Lung (tissue), 12 donors: Measurements from ENCODE around the gene PCDHGC5. TPM values are rescaled to one million over a fixed set of nuclear protein-coding genes. Genes with fewer than 3 reads are reported as not detected.

Source experiments
- ATAC-seq: fragments of 200-7000 bp; cut with Tn5 transposase; one replicate; pipeline ENCODE4 v1.9.1; 2020; ENCODE audit warnings: moderate number of reproducible peaks; ENCODE audit not compliant: insufficient read depth, low FRiP score
- DNase-seq, 3 donors: peaks; one replicate each; pipeline ENCODE4 v3.0.0-alpha.2; 2013 to 2017
- H3K27ac ChIP-seq, 2 donors: one replicate each; pipeline ENCODE4 v1.5.1; 2013; ENCODE audit warnings: mild to moderate bottlenecking in 2 of 2, moderate library complexity in 2 of 2, control low read depth in 1 of 2, inconsistent platforms in 1 of 2, low read depth in 1 of 2, low read length in 1 of 2
- H3K27me3 ChIP-seq, 3 donors: one replicate each; pipeline ENCODE4 v1.5.1; 2013; ENCODE audit warnings: low read length in 2 of 3; ENCODE audit not compliant: control insufficient read depth in 3 of 3, insufficient read depth in 3 of 3
- H3K36me3 ChIP-seq, 4 donors: one replicate each; pipeline ENCODE4 v1.5.1; 2013; ENCODE audit warnings: low read length in 4 of 4, mild to moderate bottlenecking in 1 of 4, moderate library complexity in 1 of 4; ENCODE audit not compliant: control insufficient read depth in 4 of 4, insufficient read depth in 4 of 4
- H3K4me1 ChIP-seq, 5 donors: one replicate each; pipeline ENCODE4 v1.5.1; 2013; ENCODE audit warnings: low read length in 5 of 5, mild to moderate bottlenecking in 2 of 5, moderate library complexity in 1 of 5; ENCODE audit not compliant: control insufficient read depth in 5 of 5, insufficient read depth in 5 of 5
- H3K4me3 ChIP-seq: one replicate; pipeline ENCODE4 v1.5.1; 2013; ENCODE audit warnings: mild to moderate bottlenecking, control low read depth, moderate library complexity
- H3K9ac ChIP-seq, 2 donors: one replicate each; pipeline ENCODE4 v1.5.1; 2013; ENCODE audit warnings: low read length in 2 of 2, control low read depth in 1 of 2; ENCODE audit not compliant: insufficient read depth in 1 of 2
- H3K9me3 ChIP-seq, 4 donors: one replicate each; pipeline ENCODE4 v1.5.1; 2013; ENCODE audit warnings: low read length in 3 of 4, mild to moderate bottlenecking in 1 of 4, moderate library complexity in 1 of 4; ENCODE audit not compliant: control insufficient read depth in 4 of 4, insufficient read depth in 3 of 4
- WGBS, 2 donors: extraction: QIAGEN DNeasy Blood & Tissue Kit; methylation state at CpG; one replicate each; pipeline ENCODE4 v1.1.7; 2013; 5-methylcytosine and 5-hydroxymethylcytosine counted together
- polyA plus RNA-seq, 2 donors: library from polyadenylated mRNA; stranded (reverse); fragments of 200-250 nt; gene quantifications; one replicate each; pipeline ENCODE4 v1.2.1, GENCODE V29; 2013
- total RNA-seq, 2 donors: library from RNA; depleted of rRNA in 1 of 2; stranded (reverse); fragments of >200 nt in 1 of 2; gene quantifications; one replicate each; pipeline ENCODE4 v1.2.1, GENCODE V29; 2014 to 2021
- TF ChIP-seq, protein P1 (sequence below): IDR thresholded peaks from 2 replicates; pipeline ENCODE4 v1.5.1; 2012; ENCODE audit warnings: mild to moderate bottlenecking; ENCODE audit errors: control extremely low read depth, extremely low read depth
- donor health status: control.
- donor health status: control.
- donor health status: Bipolar disorder and iron deficiency.
- donor health status: healthy.
- donor health status: DM: yes; HTN: yes; CAD: no.

Gene PCDHGC5
- total and polyA plus RNA-seq, 4 donors: 0.14 to 5.1 (median 1.5) TPM

DNA sequence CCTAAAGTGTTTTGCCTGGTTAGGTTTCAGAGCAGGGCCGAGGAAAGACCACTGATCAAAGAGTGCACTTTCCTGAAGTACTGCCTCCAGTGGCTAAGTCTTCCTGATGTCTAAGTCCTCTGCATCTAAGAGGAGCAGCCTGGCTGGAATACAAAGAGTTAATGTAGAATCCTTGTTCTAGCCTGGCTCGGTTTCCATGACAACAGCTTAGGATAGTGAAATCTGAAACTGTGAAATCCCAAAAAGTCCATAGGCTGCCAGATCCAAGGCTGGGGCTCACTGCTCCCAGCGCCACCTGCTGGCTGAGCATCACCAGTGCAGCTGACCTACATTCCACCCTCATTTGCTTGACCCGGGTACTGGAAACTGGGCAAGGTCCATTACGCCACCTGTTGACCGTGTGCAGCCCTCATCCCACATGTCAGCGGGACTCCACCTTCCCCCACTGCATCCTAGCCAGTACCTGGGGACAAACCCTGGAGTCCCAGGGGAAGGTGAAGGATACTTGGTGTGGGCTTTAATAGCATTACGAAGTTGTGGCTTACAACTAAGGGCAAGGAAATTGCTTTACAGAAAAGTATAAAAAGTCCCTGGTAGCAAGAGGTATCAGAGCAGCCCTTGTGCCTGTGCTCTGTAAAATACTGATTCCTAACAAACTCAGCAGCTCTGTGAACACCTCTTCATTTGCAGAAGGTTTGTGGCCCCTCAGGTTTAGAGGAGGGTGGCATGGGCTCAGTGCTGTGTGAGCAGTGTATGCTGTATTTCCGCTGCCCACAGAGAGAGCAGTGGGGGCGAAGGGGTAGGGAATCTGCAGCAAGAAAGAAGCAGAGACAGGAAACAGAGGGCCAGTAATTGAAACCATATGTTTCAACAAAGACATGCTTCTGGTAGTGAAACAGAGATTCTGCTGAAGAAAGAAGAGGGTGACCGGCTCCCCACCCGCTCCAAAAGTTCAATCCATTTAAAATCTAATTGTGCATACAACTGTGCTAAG, 36.0 kb downstream of the PCDHGC5 start:
- peak; percentile 95 to 99 (median 99) for DNase-seq
- TF ChIP-seq, protein P1, sequence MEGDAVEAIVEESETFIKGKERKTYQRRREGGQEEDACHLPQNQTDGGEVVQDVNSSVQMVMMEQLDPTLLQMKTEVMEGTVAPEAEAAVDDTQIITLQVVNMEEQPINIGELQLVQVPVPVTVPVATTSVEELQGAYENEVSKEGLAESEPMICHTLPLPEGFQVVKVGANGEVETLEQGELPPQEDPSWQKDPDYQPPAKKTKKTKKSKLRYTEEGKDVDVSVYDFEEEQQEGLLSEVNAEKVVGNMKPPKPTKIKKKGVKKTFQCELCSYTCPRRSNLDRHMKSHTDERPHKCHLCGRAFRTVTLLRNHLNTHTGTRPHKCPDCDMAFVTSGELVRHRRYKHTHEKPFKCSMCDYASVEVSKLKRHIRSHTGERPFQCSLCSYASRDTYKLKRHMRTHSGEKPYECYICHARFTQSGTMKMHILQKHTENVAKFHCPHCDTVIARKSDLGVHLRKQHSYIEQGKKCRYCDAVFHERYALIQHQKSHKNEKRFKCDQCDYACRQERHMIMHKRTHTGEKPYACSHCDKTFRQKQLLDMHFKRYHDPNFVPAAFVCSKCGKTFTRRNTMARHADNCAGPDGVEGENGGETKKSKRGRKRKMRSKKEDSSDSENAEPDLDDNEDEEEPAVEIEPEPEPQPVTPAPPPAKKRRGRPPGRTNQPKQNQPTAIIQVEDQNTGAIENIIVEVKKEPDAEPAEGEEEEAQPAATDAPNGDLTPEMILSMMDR: peak; percentile 97
- ATAC-seq: peak; percentile 81
- H3K9me3 ChIP-seq: no peaks in the 10 kb centered on the region
- no peak overlapping the region for H3K4me3 ChIP-seq
- peak overlapping the region; percentile 41 to 59 for H3K27ac ChIP-seq
- H3K9ac ChIP-seq: peak overlapping the region in 1 of 2 donors; percentile 73
- peaks cover 6 to 40% (median 9%) of the 10 kb centered on the region in 4 donors for H3K36me3 ChIP-seq
- WGBS, 2 donors: 41% methylated on average over 12 of the region's 12 CpGs
- H3K27me3 ChIP-seq: no peaks in the 10 kb centered on the region
- H3K4me1 ChIP-seq: peaks cover 8 to 99% (median 37%) of the 10 kb centered on the region in 5 donors

DNA sequence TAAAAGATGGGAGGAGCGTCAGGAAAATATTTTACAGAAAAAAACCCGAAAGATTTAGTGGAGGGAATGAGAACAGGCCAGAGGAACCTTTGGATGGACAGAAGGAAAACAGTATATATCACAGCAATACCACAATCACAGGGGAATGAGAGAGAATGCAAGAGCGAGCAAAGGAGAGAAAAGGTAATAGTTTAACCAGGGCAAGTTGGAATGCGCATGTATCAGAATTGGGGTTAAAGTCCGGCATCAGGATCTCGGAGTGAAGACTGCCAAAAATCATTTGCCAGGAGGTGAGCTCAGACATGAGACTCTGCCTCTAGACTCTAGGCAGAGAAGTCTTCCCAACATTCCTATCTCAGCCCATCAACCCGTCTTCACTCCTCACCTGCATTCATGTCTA, 36.8 kb downstream of the PCDHGC5 start:
- WGBS, 2 donors: 80 to 90% methylated on average over 7 of the region's 7 CpGs
- H3K27me3 ChIP-seq: no peaks in the 10 kb centered on the region
- DNase-seq: no peak
- H3K9ac ChIP-seq: peak overlapping the region in 1 of 2 donors; percentile 73
- peaks cover 6 to 40% (median 9%) of the 10 kb centered on the region in 4 donors for H3K36me3 ChIP-seq
- no peaks in the 10 kb centered on the region for H3K9me3 ChIP-seq
- no peak for ATAC-seq
- peak overlapping the region in 1 of 2 donors; percentile 76 for H3K27ac ChIP-seq
- TF ChIP-seq, protein P1: no peak
- no peak overlapping the region for H3K4me3 ChIP-seq
- H3K4me1 ChIP-seq: peaks cover 4 to 99% (median 44%) of the 10 kb centered on the region in 5 donors

DNA sequence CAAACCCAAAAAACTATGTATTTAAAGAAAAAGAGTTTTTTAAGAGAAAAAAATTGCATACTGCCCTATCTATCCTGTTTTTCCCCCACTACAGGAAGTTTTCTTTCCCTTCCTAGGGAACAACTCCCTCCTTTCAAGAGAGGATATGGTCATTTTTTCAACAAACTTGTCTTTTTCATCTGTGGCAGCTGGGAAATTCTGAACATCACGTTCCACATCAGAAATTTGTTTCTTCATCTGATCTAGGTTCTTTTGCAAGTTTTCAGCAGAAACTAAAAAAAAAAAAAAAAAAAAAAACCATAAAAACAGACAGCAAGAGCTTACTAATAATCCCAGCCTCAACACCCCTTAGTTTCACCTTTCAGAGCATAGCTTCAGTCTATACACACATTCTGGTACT, 38.5 kb downstream of the PCDHGC5 start:
- Histone ChIP-seq H3K9ac (peak overlapping the region in 1 of 2 donors; percentile 23), H3K4me3 (no peak overlapping the region), H3K4me1 (peaks cover 3 to 88% (median 35%) of the 10 kb centered on the region in 5 donors), H3K9me3 (no peaks in the 10 kb centered on the region), H3K27me3 (no peaks in the 10 kb centered on the region), H3K36me3 (peaks cover 3 to 39% (median 10%) of the 10 kb centered on the region in 4 donors), H3K27ac (peak overlapping the region in 1 of 2 donors; percentile 74)
- ATAC-seq (no peak), DNase-seq (peak in 2 of 3 donors; percentile 78 to 88)
- TF ChIP-seq, protein P1: no peak
- 67% methylated on average over 1 of the region's 1 CpG for WGBS, 2 donors
